ENCODE results near the gene PCED1A.
"Not testable (repeated sequence)": the region's sequence is repeated elsewhere in the genome, so short reads cannot be mapped to it uniquely, and the experiment has no call there.

The PCED1A gene

DNA sequence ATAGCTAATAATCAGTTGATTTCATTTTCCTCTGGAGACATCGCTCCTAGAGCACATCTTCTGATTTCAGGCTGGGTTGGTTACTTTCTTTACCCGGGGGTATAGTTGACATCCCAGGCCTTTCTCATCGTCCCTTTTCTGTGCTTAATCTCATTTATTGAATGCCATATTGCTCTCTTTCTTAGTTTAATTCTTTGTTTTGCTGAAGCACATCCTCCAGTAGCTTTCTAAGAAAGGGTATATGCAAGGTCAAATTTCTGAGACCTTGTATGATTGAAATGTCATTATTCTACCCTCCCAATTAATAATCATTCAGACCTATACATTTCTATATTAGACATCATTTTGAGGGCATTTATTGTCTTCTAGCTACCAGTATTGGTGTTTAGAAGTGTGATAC, 28.3 kb downstream of the PCED1A start:
- H3K4me2 ChIP-seq (ENCODE audit: low read length), result no peak overlapping the region
- H2AFZ ChIP-seq, result no peak overlapping the region
- H3K36me3 ChIP-seq (ENCODE audit: control insufficient read depth, insufficient read depth, low read length), result no peaks in the 10 kb centered on the region
- H3K9me3 ChIP-seq (ENCODE audit: control insufficient read depth, low read length), result no peaks in the 10 kb centered on the region
- no peak overlapping the region for H3K9ac ChIP-seq
- no peak overlapping the region for H3K27ac ChIP-seq
- no peak overlapping the region for H3K4me3 ChIP-seq (ENCODE audit: low read depth, low read length)
- TF ChIP-seq, protein P1, sequence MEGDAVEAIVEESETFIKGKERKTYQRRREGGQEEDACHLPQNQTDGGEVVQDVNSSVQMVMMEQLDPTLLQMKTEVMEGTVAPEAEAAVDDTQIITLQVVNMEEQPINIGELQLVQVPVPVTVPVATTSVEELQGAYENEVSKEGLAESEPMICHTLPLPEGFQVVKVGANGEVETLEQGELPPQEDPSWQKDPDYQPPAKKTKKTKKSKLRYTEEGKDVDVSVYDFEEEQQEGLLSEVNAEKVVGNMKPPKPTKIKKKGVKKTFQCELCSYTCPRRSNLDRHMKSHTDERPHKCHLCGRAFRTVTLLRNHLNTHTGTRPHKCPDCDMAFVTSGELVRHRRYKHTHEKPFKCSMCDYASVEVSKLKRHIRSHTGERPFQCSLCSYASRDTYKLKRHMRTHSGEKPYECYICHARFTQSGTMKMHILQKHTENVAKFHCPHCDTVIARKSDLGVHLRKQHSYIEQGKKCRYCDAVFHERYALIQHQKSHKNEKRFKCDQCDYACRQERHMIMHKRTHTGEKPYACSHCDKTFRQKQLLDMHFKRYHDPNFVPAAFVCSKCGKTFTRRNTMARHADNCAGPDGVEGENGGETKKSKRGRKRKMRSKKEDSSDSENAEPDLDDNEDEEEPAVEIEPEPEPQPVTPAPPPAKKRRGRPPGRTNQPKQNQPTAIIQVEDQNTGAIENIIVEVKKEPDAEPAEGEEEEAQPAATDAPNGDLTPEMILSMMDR (IDR thresholded peaks at IDR 0.05), result no peak
- no peaks in the 10 kb centered on the region for H3K4me1 ChIP-seq
- H3K27me3 ChIP-seq (ENCODE audit: control insufficient read depth, insufficient read depth, low read length), result no peaks in the 10 kb centered on the region
- H3K79me2 ChIP-seq, result no peaks in the 10 kb centered on the region

DNA sequence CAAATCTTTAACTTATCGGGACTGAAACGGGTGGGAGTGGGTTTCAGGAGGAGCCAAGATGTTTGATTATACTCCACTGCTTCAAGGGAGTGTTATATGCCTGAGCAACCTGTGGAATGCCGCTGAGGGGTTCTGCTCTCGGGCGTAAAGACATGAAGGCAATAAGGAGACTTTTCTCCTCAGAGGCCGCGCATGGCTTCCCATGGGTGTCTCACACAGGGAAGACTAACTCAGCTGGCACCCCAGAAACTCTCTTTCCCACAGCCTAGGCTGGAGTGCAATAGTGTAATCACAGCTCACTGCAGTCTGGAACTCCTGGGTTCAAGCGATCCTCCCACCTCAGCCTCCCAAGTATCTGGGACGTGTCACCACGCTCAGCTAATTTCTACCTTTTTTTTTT, 30.8 kb downstream of the PCED1A start:
- peaks cover 3% of the 10 kb centered on the region for H3K4me1 ChIP-seq
- no peak overlapping the region for H2AFZ ChIP-seq
- no peak overlapping the region for H3K4me3 ChIP-seq (ENCODE audit: low read depth, low read length)
- no peak overlapping the region for H3K27ac ChIP-seq
- no peaks in the 10 kb centered on the region for H3K36me3 ChIP-seq (ENCODE audit: control insufficient read depth, insufficient read depth, low read length)
- no peaks in the 10 kb centered on the region for H3K9me3 ChIP-seq (ENCODE audit: control insufficient read depth, low read length)
- H3K9ac ChIP-seq, result no peak overlapping the region
- no peaks in the 10 kb centered on the region for H3K79me2 ChIP-seq
- no peaks in the 10 kb centered on the region for H3K27me3 ChIP-seq (ENCODE audit: control insufficient read depth, insufficient read depth, low read length)
- TF ChIP-seq, protein P1 (IDR thresholded peaks at IDR 0.05), result no peak
- no peak overlapping the region for H3K4me2 ChIP-seq (ENCODE audit: low read length)

DNA sequence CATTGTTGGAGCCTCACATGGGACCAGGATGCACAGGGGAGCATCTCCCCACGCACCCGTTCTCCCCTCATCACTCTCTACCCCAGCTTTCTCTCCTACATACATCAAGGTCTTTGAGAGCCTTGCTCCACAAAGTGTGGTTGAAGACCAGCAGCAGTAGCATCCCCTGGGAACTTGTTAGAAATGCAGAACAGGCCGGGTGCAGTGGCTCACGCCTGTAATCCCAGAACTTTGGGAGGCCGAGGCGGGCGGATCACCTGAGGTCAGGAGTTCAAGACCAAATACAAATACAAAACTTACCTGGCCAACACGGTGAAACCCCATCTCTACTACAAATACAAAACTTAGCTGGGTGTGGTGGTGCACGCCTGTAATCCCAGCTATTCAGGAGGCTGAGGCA, 32.5 kb downstream of the PCED1A start:
- not testable (repeated sequence) for H3K9ac ChIP-seq; H3K27me3 ChIP-seq (ENCODE audit: control insufficient read depth, insufficient read depth, low read length); H3K79me2 ChIP-seq; H2AFZ ChIP-seq; H3K27ac ChIP-seq; H3K4me2 ChIP-seq (ENCODE audit: low read length); H3K4me1 ChIP-seq; H3K9me3 ChIP-seq (ENCODE audit: control insufficient read depth, low read length); H3K4me3 ChIP-seq (ENCODE audit: low read depth, low read length); H3K36me3 ChIP-seq (ENCODE audit: control insufficient read depth, insufficient read depth, low read length)

DNA sequence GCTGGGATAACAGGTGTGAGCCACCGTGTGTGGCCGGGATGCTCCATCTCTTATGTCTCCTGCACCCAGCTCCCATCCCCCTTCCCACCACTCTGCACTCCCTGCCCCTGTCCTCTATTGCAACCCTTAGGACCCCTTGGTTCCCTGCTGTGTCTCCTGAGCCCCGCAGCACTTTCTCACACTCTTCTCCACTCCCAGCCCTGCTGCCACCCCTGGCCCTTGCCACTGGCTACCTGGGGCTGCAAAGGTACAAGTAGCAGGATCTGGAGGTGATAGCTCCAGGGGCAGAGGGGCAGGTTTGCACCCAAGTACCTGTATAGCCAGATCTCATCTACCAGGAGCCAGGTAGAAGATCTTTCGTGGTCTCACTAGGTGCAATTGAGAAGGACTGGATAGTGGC, 33.4 kb downstream of the PCED1A start:
- Histone ChIP-seq H3K27ac (no peak overlapping the region), H3K4me2 (ENCODE audit: low read length) (no peak overlapping the region), H3K9me3 (ENCODE audit: control insufficient read depth, low read length) (no peaks in the 10 kb centered on the region), H3K36me3 (ENCODE audit: control insufficient read depth, insufficient read depth, low read length) (no peaks in the 10 kb centered on the region), H3K4me3 (ENCODE audit: low read depth, low read length) (no peak overlapping the region), H2AFZ (no peak overlapping the region), H3K79me2 (no peaks in the 10 kb centered on the region), H3K4me1 (peaks cover 3% of the 10 kb centered on the region), H3K27me3 (ENCODE audit: control insufficient read depth, insufficient read depth, low read length) (no peaks in the 10 kb centered on the region), H3K9ac (no peak overlapping the region)
- TF ChIP-seq, protein P1 (IDR thresholded peaks at IDR 0.05), result no peak

DNA sequence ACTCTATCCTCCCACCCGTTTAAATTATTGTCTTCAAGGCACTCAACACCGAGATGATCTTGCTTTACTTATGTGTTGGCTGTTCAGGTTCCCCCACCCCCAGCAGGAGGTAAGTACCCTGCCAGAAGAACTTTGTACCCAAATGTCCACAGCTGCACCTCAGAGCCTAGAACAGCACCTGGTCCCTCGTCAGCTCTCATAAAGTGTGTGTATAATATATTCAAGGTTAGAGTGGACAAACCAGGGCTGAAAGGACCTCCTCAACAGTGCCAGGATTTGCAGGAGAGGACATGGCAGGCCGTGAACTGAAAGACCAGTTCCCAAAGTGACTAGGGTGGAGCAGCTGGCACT, 34.1 kb downstream of the PCED1A start:
- Histone ChIP-seq H3K27me3 (ENCODE audit: control insufficient read depth, insufficient read depth, low read length) (no peaks in the 10 kb centered on the region), H2AFZ (no peak overlapping the region), H3K36me3 (ENCODE audit: control insufficient read depth, insufficient read depth, low read length) (no peaks in the 10 kb centered on the region), H3K4me1 (peaks cover 3% of the 10 kb centered on the region), H3K9ac (no peak overlapping the region), H3K4me2 (ENCODE audit: low read length) (no peak overlapping the region), H3K27ac (no peak overlapping the region), H3K4me3 (ENCODE audit: low read depth, low read length) (no peak overlapping the region), H3K9me3 (ENCODE audit: control insufficient read depth, low read length) (no peaks in the 10 kb centered on the region), H3K79me2 (no peaks in the 10 kb centered on the region)
- TF ChIP-seq, protein P1 (IDR thresholded peaks at IDR 0.05), result no peak
